HG03066 (cell line): ENCODE data around the gene SMARCD2.
"Not testable (repeated sequence)": the region's sequence is repeated elsewhere in the genome, so short reads cannot be mapped to it uniquely, and the experiment has no call there.

ENCODE experiments used
- ATAC-seq: cut with Tn5 transposase; IDR thresholded peaks from one replicate; pipeline ENCODE4 v1.9.1; 2021; ENCODE audit warnings: low read depth; ENCODE audit not compliant: unreplicated experiment

Gene SMARCD2

DNA sequence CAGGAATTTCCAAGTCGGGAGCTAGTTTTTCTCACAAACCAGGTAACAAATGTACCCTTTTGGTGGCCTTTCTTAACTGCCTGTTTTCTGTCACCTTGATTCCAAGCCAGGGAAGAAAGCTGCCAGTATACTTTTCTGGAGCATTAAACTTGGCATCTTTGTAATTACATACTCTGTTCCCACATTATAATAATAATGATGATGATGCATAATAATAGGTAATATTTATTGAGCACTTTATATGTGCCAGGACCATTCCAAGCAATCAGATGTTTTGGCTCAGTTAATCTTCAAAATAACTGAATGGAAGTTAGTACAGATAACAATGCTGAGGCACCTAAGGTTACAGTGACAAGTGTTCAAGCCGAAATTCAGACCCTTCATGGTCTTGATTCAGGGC is 26.4 kb downstream of the SMARCD2 start:
- ATAC-seq, result no peak

DNA sequence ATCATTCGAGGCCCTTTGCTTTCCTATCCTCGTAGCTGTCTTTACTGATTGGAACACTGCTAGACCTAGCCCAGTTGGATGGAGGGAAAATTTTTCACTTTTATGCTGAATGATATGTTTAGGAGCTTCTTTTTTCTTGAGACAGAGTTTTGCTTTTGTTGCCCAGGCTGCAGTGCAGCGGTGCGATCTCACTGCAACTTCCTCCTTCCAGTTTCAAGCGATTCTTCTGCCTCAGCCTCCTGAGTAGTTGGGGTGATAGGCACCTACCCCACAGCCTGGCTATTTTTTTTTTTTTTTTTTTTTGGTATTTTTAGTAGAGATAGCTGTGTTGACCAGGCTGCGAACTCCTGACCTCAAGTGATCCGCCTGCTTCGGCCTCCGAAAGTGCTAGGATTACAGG is 32.5 kb downstream of the SMARCD2 start:
- ATAC-seq, result no peak

DNA sequence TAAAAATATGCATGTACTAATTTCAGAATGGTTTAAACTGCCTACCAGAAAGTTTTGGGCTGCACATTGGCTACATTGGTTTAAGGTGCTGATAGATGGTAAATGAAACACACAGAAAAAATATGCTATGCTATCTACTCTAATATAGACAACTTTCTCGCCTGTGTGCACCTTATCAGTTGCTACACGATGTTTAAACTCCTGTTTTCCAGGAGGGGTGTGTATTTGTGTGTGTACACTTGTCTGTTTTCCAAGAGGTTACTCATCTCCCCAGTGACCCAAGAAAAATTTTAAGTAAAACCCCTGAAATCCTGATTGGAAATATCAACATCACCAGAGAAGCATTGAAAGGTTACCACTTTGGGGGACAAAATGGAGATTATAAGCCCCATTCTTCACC is 36.9 kb downstream of the SMARCD2 start:
- ATAC-seq, result no peak

DNA sequence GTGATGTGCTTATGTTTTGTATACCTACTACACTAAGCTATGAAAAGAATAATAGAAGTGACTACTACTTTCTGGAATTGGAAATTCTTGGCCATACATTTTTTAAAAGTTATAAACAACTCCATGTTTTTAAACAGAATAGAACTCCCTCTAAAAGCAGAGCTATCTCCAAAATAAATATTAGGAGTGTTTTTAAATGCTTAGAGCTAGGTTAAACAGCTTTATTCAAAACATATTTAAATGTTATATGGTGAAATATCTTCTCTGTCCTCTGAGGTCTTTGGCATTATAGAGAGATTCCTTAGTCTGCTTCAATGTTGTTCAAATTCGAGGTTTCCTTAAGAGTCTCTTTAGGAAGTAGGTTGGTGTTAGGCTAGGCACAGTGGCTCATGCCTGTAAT is 38.2 kb downstream of the SMARCD2 start:
- no peak for ATAC-seq

DNA sequence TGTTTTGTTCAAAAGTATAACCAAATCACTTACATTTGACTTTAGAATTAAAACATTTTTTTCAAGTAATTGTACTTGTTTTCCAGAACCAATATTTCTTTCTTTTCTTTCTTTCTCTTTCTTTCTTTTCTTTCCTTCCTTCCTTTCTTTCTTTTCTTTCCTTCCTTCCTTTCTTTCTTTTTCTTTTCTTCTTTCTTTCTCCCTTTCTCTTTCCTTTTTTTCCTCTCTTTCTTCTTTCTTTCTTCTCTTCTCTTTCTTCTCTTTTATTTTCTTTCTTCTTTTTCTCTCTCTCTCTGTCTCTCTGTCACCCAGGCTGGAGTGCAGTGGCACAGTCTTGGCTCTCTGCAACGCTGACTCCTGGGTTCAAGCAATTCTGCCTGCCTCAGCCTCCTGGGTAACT is 41.7 kb downstream of the SMARCD2 start:
- ATAC-seq, result no peak

DNA sequence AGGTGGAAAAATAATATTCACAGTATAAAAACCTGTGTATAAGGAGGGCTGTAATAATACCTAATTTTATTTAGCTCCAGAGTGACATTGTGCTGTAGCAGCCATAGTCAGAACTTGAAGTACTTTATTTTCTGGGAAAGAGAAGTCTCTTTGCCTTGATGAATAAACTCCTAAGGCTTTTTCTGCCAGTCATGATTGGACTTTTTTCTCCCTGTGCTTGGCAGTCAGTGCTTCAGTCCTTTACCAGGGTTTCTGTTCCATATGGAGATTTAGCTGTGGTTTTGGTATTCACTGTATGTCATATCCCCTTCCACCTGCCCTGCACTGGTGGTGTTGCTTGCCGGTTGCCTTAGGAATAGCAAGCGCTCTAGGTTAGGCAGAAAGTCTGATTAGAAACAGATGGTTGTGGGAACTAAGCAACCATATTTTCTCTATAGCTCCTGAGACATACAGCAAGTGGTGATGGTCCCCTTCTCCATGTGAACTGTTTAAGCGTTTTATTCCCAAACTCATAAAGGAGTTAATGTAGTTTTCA is 43.8 kb downstream of the SMARCD2 start:
- ATAC-seq, result no peak

DNA sequence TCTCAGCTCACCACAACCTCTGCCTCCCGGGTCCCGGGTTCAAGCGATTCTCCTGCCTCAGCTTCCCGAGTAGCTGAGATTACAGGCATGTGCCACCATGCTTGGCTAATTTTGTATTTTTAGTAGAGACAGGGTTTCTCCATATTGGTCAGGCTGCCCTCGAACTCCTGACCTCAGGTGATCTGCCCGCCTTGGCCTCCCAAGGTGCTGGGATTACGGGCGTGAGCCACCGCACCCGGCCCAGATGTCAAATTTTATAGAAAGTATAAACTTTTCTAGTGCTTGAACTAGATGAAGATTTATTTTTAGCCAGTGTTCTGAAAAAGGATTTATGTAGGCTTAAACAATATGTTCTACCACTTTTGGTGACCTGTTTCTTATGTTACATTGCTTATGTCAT is 46.1 kb downstream of the SMARCD2 start:
- ATAC-seq, result not testable (repeated sequence)

DNA sequence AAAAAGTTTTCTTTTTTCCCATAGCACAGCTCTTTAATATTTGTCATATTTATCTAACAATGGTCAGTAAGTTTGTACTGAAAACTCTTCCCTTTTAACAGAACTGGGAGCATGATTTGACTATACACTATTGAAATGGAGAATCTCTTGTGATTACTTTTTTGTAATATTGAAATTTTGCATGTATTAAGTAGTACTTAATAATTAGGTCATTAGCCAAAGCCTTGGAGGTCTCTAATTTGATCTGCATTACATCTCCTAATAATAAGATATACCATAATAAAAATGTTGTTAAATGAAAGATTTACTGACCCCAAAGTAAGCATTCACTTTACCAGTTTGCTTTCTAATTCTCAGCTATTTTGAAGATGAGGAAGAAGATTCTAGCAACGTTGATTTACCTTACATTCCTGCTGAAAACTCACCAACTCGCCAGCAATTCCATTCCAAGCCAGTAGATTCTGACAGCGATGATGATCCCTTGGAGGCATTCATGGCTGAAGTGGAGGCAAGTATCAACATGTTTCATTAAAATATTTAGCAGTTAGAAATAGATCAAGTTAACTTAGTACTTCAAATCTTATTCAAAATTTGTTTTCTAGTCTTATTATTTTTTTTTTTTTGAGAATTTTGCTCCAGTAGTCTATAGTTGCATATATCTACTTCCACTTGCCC is 50.3 kb downstream of the SMARCD2 start:
- ATAC-seq, result no peak

DNA sequence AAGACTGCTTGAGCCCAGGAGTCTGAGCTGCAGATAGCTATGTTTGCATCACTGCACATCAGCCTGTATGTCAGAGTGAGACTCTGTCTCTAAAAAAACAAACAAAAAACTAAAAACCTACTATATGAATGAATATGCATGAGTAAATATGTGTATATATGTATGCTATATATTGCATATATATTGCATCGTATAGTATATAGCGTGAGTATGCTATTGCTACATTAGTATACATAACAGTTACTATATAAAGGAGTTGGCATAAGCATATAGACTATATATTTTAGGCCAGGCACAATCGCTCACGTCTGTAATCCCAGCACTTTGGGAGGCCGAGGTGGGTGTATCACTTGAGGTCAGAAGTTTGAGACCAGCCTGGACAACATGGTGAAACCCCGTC is 52.4 kb downstream of the SMARCD2 start:
- no peak for ATAC-seq

DNA sequence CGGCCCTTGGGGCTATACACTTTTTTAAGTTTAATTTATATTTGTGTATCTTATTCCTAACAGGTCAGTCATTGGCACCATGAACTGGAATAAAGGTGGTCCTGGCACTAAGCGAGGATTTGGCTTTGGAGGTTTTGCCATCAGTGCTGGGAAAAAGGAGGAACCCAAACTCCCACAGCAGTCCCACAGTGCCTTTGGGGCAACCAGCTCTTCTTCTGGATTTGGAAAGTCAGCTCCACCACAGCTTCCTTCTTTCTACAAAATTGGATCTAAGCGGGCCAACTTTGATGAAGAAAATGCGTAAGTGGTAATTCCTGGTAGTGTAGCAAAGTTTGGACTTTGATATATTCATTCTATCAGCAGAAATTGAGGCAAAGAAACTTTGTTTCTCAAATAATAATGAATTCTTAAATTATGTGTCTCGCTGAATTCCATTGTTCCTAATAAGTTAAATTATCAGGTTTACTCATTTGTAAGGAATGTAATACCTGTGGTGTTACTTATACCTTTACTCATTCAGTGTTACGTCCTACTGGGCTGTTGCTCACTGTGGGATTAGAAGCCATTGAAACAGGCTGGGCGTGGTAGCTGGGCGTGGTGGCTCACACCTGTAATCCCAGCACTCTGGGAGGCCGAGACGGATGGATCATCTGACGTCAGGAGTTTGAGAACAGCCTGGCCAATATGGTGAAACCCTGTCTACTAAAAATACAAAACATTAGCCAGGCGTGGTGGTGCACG is 55.3 kb downstream of the SMARCD2 start:
- ATAC-seq, result no peak

DNA sequence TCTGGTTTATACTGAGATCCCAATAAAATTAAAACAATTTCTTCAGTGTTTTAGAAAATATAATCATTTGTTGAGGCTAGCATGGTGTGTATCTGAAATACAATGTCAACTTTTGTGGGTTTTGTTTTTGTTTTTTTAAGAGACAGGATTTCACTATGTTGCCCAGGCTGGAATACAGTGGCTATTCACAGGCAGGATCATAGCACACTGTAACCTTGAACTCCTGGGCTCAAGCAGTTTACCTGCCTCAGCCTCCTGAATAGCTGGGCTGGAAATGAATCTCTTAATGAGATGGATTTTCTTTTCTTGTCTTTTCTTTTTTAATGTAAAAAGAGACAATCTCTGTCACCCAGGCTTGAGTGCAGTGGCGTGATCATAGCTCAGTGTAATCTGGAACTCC is 56.4 kb downstream of the SMARCD2 start:
- ATAC-seq, result no peak

DNA sequence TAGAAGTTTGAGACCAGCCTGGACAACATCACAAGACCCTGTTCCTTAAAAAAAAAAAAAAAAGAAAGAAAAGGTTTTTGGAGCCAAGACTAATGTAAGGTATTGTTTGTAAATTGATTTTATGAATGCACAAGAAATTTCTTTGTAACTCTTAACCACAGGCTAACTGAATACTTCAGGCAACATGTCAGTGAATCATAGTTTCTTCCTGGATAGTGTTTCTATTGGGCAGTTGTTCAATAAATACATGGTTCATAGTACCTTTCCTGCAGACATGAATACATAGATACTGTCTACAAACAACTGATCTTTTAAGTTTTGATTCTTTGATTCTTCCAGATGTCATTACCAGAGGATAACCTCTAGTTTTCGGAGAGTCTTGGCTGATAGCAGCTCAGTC is 56.9 kb downstream of the SMARCD2 start:
- no peak for ATAC-seq

DNA sequence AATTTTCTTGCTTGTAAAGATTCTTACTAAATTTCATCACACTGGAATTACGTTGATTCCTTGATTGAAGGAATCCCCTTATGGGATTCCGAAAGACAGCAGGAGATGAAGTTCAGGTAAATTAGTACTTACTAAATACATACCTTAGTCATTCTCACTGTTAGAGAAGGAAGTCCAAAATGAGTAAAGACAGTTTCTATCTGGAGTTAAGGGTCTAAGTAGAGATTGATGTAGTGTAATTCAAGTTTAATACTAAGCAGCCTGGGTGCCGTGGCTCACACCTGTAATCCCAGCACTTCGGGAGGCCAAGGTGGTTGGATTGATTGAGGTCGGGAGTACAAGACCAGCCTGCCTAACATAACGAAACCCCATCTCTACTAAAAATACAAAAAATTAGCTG is 59.0 kb downstream of the SMARCD2 start:
- no peak for ATAC-seq
